Smooth muscle cell of the brain vasculature (primary cell): ENCODE data around the gene UBE2D1.
"Not testable (repeated sequence)": the region's sequence is repeated elsewhere in the genome, so short reads cannot be mapped to it uniquely, and the experiment has no call there.

Source experiments
- DNase-seq: peaks from one replicate; pipeline ENCODE4 v3.0.0-alpha.2; 2012; ENCODE audit warnings: low read depth, low spot score

UBE2D1 gene

DNA sequence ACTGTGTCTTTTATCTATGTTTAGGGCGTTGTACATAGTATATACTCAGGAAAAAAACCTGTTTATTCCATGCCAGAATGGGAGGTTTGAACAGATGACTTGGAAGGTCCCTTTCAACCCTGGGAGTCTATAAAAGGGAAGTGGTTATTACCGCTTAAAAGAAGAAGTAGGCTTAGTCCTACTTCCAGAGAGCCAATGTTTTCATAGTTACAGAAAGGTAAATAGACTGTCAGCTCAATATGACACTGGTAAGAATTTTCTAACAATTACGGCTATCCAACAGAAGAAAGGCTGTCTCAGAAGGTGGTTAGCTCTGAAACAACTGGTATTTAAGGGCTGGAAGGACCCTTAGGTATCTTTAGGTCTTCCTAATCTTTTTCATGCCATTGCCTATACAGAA is 49.3 kb downstream of the UBE2D1 start:
- DNase-seq, result no peak

DNA sequence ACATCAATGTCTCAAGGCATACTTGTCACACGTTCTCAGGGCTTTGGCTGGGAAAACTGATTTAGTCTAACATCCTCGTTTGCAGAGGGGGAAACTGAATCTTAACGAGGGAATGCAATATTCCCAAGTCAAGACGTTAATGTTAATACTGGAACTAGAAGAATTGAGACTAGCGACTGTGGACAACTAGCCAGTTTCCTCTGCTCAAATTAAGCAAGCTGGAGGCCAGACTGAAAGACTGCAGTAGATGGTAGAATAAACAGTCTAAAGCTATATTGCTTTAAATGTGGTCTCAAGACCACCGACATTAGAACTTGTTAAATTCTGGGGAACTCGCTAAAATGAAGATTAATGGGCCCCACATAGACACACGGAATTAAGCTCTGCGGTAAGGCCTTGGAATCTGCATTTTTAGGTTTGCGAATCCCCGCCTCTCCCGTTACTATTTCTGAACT is 49.8 kb downstream of the UBE2D1 start:
- DNase-seq, result no peak

DNA sequence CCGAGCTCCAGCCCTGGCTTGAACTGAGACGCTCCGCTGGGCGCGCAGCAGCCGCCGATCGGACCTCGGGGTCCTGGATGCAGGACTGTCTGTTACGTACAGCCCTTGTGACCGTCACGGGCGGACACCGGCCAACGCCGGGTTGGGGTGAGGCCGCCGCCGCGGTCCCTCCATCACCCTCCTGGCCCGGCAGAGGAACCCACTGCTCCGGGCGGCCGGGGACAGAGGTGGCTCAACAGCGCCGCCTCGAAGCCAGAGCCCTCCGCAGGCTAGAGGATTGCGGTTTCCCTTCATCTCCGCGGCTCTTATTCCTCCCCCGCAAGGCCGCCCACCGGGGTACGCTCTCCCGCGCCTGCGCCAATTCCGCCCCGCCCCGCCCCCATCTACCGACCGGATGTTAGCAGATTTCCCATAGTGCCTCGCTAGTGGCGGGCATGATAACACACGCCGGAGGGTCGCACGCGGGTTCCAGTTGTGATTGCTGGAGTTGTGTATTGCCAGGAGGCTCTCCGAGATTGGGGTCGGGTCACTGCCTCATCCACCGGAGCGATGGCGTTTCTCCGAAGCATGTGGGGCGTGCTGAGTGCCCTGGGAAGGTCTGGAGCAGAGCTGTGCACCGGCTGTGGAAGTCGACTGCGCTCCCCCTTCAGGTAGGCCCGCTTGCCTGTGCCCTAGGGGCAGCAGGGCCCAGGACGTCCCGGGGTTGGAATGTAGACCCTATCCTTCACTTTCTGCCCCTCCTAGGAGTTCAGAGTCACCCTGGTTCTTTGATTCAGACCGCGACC is 50.4 kb downstream of the UBE2D1 start, which contains the start of gene TFAM:
Gene TFAM, plus strand, starts transcription at position 412 of the 785 bp plus-strand sequence. Its CDS starts 138 bp downstream, at position 550.
- peak; percentile 83 for DNase-seq

DNA sequence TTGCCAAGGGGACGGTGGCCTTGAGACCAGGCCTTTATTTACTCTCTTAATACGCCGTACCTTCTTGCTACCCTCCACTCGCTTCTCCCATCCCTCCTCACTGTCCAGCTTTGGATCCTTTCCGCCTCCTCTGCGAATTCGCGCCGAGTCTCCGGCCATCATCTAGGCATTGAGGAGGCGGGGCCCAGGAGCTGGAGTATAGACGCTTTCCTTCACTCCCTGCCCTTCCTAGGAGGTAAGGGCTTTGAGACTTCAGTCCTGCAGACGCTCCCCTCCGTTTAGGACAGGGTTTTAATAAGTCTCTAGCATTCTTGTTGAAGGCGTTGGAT is 50.9 kb downstream of the UBE2D1 start:
- DNase-seq, result no peak

DNA sequence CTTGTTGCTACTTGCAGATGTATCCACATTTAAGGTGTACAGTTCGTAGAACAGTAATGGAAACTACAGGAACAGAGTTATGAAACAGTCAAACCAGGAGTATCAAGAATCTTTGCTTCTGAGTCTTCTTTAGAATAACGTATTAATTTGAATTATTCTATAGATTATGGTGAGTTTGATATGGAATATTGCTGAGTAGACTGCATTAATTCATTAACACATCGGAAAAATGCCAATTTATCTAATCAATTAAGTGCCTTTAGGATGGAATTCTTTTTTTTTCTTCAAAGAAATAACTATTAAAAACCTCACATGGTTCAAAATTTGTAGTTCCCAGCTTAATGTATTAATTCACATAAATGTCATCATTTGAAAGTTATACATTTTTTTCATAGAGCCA is 54.2 kb downstream of the UBE2D1 start:
- DNase-seq, result no peak

DNA sequence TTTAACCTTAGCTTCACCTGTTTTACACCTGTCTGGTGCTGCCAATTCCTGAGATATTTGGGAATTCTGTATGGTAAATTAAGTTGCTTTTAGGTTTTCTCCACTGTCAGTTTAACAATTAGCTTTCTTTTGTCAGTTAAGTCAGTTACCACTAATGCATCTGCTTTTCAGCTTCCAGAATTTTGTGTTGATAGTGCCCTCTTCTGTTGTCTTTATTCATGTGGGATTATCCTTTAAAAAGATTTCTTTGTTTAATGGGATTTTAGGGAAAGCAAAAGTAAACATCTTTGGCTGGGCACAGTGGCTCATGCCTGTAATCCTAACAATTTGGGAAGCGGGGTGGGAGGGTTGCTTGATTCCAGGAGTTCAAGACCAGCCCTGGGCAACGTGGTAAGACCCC is 58.5 kb downstream of the UBE2D1 start:
- DNase-seq, result no peak

DNA sequence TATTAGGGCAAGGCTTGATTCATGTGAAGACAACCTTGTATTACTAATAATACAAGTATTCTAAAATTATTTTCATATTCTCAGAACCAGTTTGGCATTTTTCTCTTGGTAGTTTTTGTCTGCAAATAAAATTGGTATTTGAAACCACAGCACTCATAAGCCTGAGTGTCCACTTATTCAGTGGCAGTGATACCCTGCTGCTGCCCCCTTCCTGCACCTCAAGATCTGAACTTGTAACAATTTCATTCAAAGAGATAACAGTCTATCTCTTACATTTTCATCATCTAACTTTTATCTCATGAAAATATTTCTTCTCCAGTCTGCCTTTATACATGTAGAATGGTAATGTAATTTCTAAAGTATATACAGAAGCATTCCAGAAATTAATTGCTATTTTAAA is 59.7 kb downstream of the UBE2D1 start:
- DNase-seq, result no peak

DNA sequence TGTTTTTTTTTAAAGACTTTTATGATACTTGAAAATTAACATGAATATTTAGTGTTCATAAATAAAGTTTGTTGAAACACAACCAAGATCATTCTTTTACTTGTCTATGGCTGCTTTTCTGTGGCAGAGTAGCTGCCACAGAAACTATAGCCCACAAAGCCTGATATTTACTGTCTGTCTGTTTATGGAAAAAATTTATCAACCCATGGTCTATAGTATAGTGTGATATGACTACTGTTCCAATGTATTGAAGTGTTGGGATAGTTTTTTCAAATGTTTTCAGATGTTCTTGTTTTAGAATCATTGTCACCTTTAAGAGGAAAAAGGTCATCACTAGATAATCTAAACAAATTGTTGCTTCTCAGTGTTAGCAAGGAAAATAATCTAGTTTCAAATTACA is 61.3 kb downstream of the UBE2D1 start:
- DNase-seq, result no peak

DNA sequence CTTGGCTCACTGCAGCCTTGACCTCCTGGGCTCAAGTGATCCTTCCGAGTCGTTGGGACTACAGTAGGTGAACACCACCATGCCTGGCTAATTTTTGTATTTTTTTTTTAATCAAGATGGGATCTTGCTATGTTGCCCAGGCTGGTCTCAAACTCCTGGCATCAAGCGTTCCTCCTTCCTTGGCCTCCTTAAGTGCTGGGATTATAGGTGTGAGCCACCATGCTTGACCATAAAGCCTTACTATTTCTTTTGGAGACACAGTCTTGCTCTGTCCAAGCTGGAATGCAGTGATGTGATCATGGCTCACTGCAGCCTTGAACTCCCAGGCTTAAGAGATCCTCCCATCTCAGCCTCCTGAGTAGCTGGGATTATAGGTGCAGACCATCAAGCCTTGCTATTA is 63.0 kb downstream of the UBE2D1 start:
- DNase-seq, result no peak

DNA sequence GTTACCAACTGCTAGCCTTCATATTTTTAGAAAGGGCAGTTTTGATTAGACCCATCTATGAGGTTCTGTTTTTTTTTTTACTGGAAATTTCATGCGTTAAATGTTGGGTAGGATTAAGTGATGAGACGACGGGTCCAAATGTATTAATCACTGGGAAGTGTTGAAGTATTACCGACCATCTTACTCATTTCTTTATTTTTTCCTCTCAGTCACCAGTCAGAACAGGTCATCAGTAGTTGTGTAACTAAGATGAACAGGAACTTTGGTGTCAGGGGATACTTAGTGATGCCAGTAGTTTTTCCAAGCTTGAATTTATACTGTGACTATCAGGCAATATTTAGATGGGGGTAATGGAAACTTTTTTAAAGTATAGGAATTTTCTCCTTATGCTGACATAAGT is 64.6 kb downstream of the UBE2D1 start:
- no peak for DNase-seq

DNA sequence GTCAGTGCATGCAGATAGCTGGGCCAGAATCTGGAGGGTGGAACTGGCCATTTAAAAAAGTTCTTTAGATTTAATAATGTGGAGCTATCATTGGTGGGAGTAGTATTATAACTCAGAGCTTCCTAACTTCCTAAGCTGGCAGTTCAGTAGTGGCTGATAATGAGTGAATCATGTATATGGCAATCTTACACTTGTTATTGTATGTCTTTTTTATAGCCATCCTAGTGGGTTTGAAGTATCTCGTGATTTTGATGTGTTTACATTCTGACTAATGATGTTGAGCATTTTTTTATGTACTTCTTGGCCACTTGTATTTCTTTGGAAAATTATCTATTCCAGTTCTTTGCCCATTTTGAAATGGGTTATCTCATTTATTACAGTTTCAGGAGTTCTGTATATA is 65.8 kb downstream of the UBE2D1 start:
- no peak for DNase-seq

DNA sequence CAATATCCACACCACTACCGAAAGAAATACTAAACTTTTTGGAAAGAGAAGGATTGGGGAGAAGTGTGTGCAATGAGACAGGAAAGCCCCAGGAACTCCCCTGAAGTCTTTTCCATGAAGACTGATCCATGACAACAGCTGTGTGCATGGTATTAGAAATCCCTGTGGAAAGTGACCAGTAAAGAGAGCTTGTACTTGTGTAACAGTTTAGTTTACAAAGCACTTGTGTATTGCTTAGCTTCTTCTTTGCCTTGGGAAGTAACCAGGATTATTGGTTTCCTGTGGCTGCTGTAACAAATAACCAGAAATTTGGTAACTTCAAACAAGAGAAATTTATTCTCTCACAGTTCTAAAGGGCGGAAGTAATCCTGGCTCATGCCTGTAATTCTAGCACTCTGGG is 69.2 kb downstream of the UBE2D1 start:
- no peak for DNase-seq

DNA sequence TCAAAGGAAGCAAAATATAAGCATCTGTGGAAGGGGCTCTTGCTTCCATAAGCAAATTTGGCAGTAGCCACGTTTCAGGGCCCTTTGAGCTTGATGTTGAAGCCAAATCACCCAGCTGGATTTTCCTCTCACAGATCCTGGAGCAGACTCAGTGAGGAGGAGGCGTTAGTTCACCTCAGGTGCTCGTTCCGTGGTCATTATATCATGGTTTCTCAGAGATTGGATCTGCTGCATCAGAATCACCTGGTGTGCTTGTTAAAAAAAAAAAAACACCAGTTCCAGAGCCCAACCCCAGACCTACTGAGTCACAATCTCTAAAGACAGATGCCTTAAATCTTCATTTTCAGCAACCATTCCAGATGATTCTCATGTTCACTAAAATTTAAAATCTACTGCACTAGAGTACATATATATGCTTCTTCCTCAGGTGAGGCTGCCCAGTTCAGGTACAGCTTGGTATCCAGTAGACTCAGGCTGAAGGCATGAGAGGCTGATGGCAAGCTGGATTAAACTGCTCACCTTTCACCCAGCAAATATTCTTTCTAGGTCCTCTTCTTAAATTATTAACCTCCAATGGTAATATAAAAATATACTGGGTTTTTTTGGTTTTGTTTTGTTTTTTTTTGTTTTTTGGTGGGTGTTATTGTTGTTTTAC is 75.3 kb downstream of the UBE2D1 start:
- DNase-seq, result no peak

DNA sequence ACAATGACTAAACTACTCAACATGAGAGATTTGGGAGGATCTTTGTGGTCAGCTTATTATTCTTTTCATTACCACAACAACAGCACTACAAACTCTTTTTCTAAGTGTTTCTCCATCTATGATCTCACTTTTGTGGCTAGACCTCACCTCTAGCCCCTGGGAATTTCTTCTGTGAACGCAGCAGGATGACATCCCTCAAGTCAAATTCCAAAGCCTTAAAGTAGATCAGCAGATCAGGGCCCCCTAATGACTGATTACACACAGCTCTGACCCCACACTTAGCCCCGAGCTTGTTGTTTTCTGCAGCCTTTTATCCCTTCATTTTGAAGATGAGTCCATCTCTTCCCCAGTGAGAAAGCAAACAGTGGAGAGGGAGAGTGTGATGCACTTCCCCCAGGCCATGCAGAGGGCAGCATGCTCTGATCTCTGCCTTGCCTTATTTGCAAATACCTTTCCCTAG is 77.7 kb downstream of the UBE2D1 start:
- peak; percentile 96 for DNase-seq

DNA sequence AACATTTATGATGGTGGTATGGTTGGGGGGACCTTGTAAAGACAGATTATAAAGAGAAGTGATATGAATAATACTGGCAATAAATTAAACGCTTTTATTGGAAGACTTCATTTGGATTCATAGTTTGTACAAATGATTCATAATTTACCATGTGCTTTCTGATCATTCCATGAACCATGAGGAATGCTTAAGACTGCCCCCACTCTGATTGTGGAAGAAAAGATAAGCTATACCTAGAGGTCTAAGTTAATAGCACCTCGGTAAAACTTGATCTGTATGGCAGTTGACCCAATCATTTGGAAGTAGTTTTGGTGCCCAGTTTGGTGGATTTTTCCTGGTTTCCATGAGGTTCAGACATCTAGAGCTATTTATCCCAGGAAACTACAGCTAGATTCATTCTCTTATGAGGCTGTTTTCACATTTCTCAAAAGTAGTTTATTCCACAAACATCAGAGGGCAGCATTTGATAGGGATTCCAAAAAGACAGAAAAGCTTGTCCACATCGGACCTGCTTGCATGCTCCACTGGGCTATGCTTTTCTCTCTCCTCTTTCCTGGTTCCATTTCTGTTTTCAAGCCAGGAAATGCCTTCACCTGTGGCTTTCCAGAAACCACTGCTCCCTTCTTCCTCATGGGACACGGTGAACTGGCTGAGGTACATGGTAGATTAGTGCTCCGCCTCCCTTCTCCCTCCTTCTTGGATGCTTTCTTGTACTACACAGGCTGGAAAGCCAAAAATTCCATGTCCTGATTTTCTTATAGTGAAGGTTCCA is 79.7 kb downstream of the UBE2D1 start:
- DNase-seq, result peak; percentile 67

DNA sequence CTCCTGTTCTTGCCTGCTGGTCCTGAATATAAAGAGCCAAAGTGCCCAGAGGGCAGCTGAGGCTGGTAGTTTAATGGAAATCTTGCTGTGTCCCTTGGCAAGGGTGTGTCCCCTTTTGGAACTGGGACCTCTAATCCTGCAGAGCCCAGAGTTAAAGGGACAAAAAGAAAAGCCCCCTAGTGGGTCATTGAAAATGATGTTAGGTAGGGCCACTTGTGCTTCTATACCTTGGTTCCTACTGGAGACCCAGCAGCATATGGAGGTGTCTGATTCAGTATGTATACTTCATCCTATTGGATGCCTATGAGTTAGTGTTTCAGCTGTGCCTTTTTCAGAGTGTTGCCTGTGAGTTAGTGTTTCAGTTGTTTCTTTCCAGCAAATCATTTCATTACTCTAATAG is 81.0 kb downstream of the UBE2D1 start:
- DNase-seq, result no peak

DNA sequence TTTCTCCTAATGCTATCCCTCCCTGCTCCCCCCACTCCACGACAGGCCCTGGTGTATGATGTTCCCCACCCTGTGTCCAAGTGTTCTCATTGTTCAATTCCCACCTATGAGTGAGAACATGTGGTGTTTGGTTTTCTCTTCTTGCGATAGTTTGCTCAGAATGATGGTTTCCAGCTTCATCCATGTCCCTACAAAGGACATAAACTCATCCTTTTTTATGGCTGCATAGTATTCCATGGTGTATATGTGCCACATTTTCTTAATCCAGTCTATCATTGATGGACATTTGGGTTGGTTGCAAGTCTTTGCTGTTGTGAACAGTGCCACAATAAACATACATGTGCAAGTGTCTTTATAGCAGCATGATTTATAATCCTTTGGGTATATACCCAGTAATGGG is 83.1 kb downstream of the UBE2D1 start:
- not testable (repeated sequence) for DNase-seq
